Measurements from ENCODE around the gene ATAT1.

Gene ATAT1

GRCh38 chr6:30626484-30627366 lies at the start of gene ATAT1:
TSS of gene ATAT1 (plus strand) at chr6:30626874.
- DNase-seq = peak; percentile 95

DNA sequence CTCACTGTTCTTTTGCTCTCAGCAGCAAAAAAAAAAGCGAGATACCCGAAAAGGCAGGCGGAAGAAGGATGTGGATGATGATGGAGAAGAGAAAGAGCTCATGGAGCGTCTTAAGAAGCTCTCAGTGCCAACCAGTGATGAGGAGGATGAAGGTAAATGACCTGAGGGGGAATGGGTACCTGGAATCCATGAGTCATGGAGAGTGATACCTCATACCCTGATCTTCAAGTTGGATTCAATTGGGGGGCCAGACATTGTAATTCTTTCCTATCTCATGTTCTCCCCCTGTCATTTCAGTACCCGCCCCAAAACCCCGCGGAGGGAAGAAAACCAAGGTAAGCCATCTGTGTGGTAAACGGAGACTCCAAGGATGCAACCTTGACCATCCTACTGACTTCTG lies 48.6 kb upstream of the ATAT1 start:
- no peak for DNase-seq

- DNase-seq = no peak
Measured at GRCh38 chr6:30583921-30584320, 42.8 kb upstream of the ATAT1 start.

- DNase-seq = no peak
Measured at GRCh38 chr6:30589754-30590358, 36.8 kb upstream of the ATAT1 start.

DNA sequence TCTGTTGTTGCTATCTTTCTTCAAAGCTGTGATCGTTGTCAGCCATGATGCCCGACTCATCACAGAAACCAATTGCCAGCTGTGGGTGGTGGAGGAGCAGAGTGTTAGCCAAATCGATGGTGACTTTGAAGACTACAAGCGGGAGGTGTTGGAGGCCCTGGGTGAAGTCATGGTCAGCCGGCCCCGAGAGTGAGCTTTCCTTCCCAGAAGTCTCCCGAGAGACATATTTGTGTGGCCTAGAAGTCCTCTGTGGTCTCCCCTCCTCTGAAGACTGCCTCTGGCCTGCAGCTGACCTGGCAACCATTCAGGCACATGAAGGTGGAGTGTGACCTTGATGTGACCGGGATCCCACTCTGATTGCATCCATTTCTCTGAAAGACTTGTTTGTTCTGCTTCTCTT lies 36.2 kb upstream of the ATAT1 start:
- no peak for DNase-seq

DNA sequence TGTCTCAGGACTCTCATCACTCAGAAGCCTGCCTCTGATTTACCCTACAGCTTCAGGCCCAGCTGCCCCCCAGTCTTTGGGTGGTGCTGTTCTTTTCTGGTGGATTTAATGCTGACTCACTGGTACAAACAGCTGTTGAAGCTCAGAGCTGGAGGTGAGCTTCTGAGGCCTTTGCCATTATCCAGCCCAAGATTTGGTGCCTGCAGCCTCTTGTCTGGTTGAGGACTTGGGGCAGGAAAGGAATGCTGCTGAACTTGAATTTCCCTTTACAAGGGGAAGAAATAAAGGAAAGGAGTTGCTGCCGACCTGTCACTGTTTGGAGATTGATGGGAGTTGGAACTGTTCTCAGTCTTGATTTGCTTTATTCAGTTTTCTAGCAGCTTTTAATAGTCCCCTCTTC lies 35.7 kb upstream of the ATAT1 start:
- DNase-seq = no peak

GRCh38 chr6:30592287-30592686 lies 34.4 kb upstream of the ATAT1 start:
- DNase-seq = no peak

DNA sequence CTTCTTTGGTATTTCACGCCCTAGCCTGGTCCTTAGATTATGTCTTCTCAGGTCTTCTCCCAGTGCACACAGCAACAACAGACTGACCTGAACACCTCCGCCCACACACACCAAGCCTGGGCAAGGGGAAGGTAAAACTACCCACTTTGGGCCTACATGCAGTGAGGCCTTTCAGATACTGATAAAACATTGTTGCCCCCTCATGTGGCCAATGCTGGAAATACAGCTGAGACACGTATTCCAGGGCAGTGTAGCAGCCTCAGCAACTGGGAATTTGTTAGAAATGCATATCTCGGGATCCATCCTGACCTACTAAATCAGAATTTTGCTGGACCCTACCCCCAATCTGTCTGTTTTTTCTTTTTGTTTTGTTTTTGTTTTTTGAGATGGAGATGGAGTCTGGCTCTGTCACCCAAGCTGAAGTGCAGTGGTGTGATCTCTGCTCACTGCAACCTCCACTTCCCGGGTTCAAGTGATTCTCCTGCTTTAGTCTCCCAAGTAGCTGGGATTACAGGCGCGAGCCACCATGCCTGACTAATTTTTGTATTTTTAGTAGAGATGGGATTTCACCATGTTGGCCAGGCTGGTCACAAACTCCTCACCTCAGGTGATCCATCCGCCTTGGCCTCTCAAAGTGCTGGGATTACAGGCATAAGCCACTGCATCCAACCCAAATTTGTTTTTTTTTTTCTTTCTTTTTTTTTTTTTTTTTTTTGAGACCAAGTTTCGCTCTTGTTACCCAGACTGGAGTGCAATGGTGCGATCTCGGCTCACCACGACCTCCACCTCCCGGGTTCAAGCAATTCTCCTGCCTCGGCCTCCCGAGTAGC lies 29.1 kb upstream of the ATAT1 start:
- DNase-seq = peak; percentile 92

DNA sequence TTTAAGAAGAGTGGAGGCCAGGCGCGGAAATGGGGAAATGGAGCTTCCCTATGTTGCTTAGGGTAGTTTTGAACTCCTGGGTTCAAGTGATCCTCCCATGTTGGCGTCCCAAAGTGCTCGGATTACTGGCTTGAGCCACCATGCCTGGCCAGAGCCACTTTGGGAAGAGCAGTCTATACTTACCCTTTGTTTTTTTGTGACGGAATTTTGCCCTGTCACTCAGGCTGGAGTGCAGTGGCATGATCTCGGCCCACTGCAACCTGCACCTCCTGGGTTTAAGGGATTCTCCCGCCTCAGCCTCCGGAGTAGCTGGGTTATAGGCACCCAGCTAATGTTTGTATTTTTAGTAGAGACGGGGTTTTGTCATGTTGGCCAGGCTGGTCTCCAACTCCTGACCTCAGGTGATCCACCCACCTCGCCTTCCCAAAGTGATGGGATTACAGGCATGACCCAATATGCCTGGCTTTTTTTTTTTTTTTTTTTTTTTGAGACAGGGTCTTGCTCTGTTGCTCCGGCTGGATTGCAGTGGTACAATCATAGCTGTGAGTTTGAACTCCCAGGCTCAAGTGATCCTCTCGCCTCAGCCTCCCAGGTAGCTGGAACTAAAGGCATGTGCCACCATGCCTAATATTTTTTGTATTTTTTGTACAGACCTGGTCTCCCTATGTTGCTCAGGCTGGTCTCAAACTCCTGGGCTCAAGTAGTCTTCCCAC lies 27.6 kb upstream of the ATAT1 start:
- no peak for DNase-seq

DNA sequence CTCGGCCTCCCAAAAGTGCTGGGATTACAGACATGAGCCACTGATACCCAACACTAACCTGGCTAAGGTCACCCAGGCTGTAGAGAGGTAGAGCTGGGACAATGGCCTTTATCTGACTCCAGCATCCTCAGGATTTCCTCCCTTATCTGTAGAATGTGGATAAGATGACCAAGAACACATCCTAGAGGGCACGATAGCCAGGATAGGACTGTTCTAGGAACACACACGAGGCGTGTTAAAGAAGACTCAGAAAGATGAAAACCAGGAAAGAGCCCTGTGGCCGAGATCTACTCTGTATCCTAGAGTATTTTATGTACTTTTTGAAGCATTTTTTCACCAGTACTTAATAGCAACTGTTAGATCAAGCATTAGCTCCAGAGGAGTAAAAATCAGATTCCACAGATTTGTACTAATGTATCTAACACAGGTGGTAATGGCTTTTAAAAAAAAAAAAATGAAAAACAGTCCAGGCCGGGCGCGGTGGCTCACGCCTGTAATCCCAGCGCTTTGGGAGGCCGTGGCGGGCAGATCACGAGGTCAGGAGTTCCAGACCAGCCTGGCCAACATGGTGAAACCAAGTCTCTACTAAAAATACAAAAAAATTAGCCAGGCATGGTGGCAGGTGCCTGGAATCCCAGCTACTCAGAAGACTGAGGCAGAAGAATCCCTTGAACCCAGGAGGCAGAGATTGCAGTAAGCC lies 26.9 kb upstream of the ATAT1 start:
- DNase-seq = no peak

- no peak for DNase-seq
Measured at GRCh38 chr6:30600451-30600961, 26.2 kb upstream of the ATAT1 start.

DNA sequence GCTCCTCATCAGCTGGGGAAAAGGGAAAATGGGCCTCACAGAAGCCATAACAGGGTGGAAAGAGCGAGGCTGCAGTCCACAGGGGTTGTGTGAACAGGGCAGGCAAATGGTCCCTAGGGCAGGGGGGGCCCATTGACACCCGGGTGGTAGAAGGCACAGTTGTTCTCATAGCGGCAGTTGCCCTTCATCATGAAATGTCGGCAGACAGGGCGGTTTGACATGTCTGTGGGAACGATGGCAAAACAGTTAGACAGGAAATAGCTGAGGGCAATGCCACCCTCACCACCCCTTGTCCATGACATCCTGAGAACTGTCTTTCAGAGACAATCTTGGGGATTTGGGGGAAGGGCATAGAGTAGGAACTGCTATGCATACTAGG lies 25.2 kb upstream of the ATAT1 start:
- DNase-seq = no peak

DNA sequence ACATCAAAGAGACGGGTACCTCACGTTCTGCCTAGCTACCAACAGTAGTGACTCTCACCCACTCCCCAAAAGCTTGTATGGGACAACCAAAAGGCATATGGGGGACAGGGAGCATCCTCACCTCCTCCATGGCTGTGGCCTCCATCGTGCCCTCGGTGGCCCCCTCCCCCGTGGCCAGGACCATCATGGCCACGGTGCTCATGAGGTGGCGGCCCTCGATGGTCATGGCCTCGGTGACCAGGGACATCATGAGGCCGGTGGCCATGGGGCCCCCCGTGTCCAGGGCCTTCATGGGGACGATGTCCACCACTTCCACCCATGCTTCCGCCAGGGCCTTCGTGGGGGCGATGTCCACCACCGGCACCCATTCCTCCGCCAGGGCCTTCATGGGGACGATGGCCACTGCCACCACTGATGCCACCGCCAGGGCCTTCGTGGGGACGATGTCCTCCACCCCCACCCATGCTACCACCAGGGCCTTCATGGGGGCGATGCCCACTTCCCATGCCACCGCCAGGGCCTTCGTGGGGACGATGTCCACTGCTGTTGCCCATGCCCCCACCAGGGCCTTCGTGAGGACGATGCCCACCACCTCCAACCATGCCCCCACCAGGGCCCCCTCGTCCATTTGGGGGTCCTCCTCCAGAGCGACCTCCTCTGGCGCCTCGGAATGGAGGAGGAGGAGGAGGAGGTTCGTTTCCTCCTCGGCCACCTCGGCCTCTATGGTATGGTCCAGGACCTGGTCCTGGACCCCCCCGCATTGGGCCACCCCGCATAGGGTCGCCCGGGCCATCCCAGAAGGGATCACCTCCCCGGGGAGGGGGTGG lies 24.6 kb upstream of the ATAT1 start:
- DNase-seq = no peak

DNA sequence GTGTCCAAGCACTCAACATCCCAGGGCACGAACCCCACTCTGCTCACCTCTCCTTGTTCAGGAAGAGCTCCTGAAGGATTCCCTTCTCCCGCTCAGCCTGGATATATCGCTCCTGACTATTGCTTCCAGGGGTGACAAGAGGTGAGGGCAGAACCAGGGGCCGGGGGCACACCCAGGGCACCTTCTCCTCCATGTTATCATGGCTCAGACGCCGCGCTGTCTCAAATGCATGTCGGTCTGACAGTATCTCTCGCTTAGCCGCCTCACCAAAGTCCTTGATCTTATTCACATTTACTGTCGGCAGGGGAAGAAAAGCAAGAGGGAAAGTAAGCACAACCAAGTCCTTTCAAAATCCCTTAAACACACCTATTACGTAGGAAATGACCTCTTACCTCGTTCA lies 22.7 kb upstream of the ATAT1 start:
- DNase-seq = no peak

- DNase-seq = no peak
Measured at GRCh38 chr6:30610065-30610464, 16.6 kb upstream of the ATAT1 start.

DNA sequence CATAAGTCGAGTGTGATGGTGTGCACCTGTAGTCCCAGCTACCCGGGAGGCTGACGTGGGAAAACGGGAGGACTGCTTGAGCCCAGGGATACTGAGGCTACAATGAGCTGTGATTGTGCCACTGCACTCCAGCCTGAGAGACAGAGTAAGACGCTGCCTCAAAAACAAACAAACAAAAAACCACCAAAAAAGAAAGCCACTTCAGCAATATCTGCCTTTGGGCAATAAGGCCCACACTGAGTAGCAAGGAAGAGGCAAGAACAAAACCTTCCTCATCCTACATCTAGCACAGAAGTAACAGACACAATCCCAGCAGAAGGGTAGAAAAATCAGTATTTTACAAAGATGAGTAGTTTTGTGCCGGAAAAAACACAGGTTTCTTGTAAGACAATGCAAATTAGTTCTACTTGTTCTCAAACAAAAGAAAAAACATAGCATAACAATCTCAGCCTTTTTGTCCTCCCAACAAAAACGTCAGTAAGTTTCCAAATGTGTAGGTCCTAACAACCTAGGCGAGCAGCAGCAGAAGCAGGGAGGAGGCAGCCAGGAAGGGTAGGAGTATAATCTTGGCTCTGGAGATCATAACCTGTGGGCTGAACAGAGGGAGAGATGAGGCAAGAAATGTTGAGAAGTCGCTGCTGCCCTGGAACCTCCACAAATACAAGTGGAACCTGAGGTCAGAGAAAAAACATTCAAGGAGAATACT lies 15.4 kb upstream of the ATAT1 start:
- no peak for DNase-seq

DNA sequence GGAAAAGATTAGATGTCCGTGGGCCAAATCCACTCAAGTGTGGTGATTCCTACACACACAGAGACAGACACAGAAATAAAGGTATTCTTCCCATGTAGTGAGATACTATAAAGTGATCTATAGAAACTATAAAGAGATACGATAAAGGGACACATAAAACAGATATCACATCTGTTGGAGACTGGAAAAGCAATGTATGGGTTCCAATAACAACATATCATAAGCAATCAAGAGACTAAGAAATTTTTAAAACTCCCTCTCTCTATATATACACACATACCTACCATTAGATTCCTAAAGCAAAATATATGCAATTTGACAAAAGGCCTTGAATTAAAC lies 14.8 kb upstream of the ATAT1 start:
- DNase-seq = no peak

GRCh38 chr6:30612213-30612612 lies 14.5 kb upstream of the ATAT1 start:
- DNase-seq = no peak

- no peak for DNase-seq
Measured at GRCh38 chr6:30612687-30613248, 13.9 kb upstream of the ATAT1 start.

All from activated CD8-positive, alpha-beta memory T cell treated with anti-CD3 and anti-CD28 coated beads for 24 hours (primary cell).